GM23338 (cell line): ENCODE measurements around the gene RFX3. TPM values are rescaled to one million over a fixed set of nuclear protein-coding genes. Genes with fewer than 3 reads are reported as not detected.
A peak's percentile ranks its signal among the peaks of the same experiment; 100 is the strongest.

Source experiments
- ATAC-seq: fragments of 200-7000 bp; cut with Tn5 transposase; 3 replicates; pipeline ENCODE4 v1.9.1; 2020
- DNase-seq: peaks from one replicate; pipeline ENCODE4 v3.0.0-alpha.2; 2015; ENCODE audit warnings: low spot score
- H2AFZ ChIP-seq: fragments of 200-600 bp; sonication (generic); 2 replicates; pipeline ENCODE4 v1.8.0; 2016; ENCODE audit warnings: antibody characterized with exemption, mild to moderate bottlenecking, moderate library complexity
- H3F3A ChIP-seq: fragments of 200-600 bp; sonication (generic); replicated peaks from 2 replicates; pipeline ENCODE4 v1.8.0; 2017; ENCODE audit warnings: antibody characterized with exemption, mixed run types, low read depth
- H3K27ac ChIP-seq: fragments of 200-600 bp; sonication (generic); 2 replicates; pipeline ENCODE4 v1.6.1; 2016; ENCODE audit warnings: low read depth
- H3K27me3 ChIP-seq: fragments of 200-600 bp; sonication (generic); 2 replicates; pipeline ENCODE4 v1.8.0; 2016; ENCODE audit warnings: mild to moderate bottlenecking, mixed run types, moderate library complexity; ENCODE audit not compliant: insufficient read depth
- H3K36me3 ChIP-seq: fragments of 200-600 bp; sonication (generic); 2 replicates; pipeline ENCODE4 v1.8.0; 2016; ENCODE audit warnings: mild to moderate bottlenecking; ENCODE audit not compliant: insufficient read depth
- H3K4me1 ChIP-seq: fragments of 200-600 bp; sonication (generic); 2 replicates; pipeline ENCODE4 v1.8.0; 2016; ENCODE audit warnings: mild to moderate bottlenecking, moderate library complexity; ENCODE audit not compliant: insufficient read depth
- H3K4me2 ChIP-seq: fragments of 200-600 bp; sonication (generic); 2 replicates; pipeline ENCODE4 v1.7.1; 2017; ENCODE audit warnings: mixed run types
- H3K4me3 ChIP-seq: fragments of 200-600 bp; sonication (generic); 2 replicates; pipeline ENCODE4 v1.6.1; 2016; ENCODE audit warnings: mixed run types
- H3K79me2 ChIP-seq: fragments of 200-600 bp; sonication (generic); replicated peaks from 2 replicates; pipeline ENCODE4 v1.8.0; 2017; ENCODE audit warnings: mild to moderate bottlenecking; ENCODE audit not compliant: insufficient read depth
- H3K9me2 ChIP-seq: fragments of 200-600 bp; sonication (generic); 2 replicates; pipeline ENCODE4 v1.8.0; 2017; ENCODE audit not compliant: insufficient read depth
- H4K20me1 ChIP-seq: fragments of 200-600 bp; sonication (generic); replicated peaks from 2 replicates; pipeline ENCODE4 v1.8.0; 2017; ENCODE audit warnings: mild to moderate bottlenecking; ENCODE audit not compliant: insufficient read depth
- H3K27ac Mint-ChIP-seq: 2 replicates; pipeline ENCODE4 v1.8.0; 2020; ENCODE audit warnings: inconsistent platforms, mild to moderate bottlenecking, moderate library complexity, mixed read lengths
- H3K27me3 Mint-ChIP-seq: 3 replicates; pipeline ENCODE4 v1.8.0; 2022; ENCODE audit warnings: low read depth, mild to moderate bottlenecking, moderate library complexity, mixed read lengths, inconsistent platforms; ENCODE audit not compliant: insufficient read depth, poor library complexity
- H3K36me3 Mint-ChIP-seq: 3 replicates; pipeline ENCODE4 v1.8.0; 2021; ENCODE audit warnings: low read depth, mild to moderate bottlenecking, inconsistent platforms, moderate library complexity, mixed read lengths
- H3K4me1 Mint-ChIP-seq: 3 replicates; pipeline ENCODE4 v1.8.0; 2020; ENCODE audit warnings: mild to moderate bottlenecking, inconsistent platforms, mixed read lengths
- H3K4me3 Mint-ChIP-seq: 3 replicates; pipeline ENCODE4 v1.8.0; 2021; ENCODE audit warnings: moderate library complexity, mild to moderate bottlenecking, inconsistent platforms, mixed read lengths
- H3K9me3 Mint-ChIP-seq: 3 replicates; pipeline ENCODE4 v1.8.0; 2020; ENCODE audit warnings: moderate library complexity, mild to moderate bottlenecking, inconsistent platforms, mixed read lengths
- EZH2 ChIP-seq: fragments of 200-600 bp; sonication (generic); IDR thresholded peaks from one replicate; pipeline ENCODE4 v1.8.0; 2017; ENCODE audit warnings: antibody characterized with exemption, mild to moderate bottlenecking, low read depth; ENCODE audit not compliant: unreplicated experiment
- EZH2phosphoT487 ChIP-seq: fragments of 200-600 bp; sonication (generic); IDR thresholded peaks from one replicate; pipeline ENCODE4 v1.8.1; 2018; ENCODE audit warnings: antibody characterized with exemption; ENCODE audit not compliant: unreplicated experiment
- JUNB ChIP-seq: IDR thresholded peaks from one replicate; pipeline ENCODE4 v1.6.1; 2016; ENCODE audit warnings: antibody characterized with exemption; ENCODE audit not compliant: unreplicated experiment
- NANOG ChIP-seq: IDR thresholded peaks from 2 replicates; pipeline ENCODE4 v1.6.1; 2016; ENCODE audit warnings: antibody characterized with exemption, borderline replicate concordance
- POLR2AphosphoS5 ChIP-seq: IDR thresholded peaks from 2 replicates; pipeline ENCODE4 v1.6.1; 2016; ENCODE audit warnings: antibody characterized with exemption, low read depth
- STAT1 ChIP-seq: IDR thresholded peaks from one replicate; pipeline ENCODE4 v1.6.1; 2016; ENCODE audit warnings: antibody characterized with exemption; ENCODE audit not compliant: unreplicated experiment
- polyA plus RNA-seq: library from polyadenylated mRNA; unstranded; fragments of >200 nt; fragmentation: Nextera tagmentation; extraction: Ambion mirVana; gene quantifications from 2 replicates; pipeline ENCODE4 v1.2.1, GENCODE V29; 2016
- total RNA-seq: library from RNA; depleted of rRNA; stranded (reverse); fragments of >200 nt; shearing (Covaris generic); gene quantifications from 2 replicates; pipeline ENCODE4 v1.2.3, GENCODE V29; 2014
- TF ChIP-seq, protein P1 (sequence below): fragments of 250-450 bp; sonication (Bioruptor Pico); IDR thresholded peaks from 2 replicates; pipeline ENCODE4 v1.5.0; 2020; ENCODE audit warnings: mild to moderate bottlenecking, moderate library complexity
- TF ChIP-seq, protein P2 (sequence below): IDR thresholded peaks from one replicate; pipeline ENCODE4 v1.6.1; 2018; ENCODE audit warnings: antibody characterized with exemption; ENCODE audit not compliant: unreplicated experiment
- TF ChIP-seq, protein P3 (sequence below): IDR thresholded peaks from 2 replicates; pipeline ENCODE4 v1.6.1; 2016; ENCODE audit warnings: antibody characterized with exemption
- TF ChIP-seq, protein P4 (sequence below), 2 experiments: fragments of 200-600 bp in 1 of 2; sonication (generic) in 1 of 2; conservative IDR thresholded peaks; 2 replicates each; pipeline versions ENCODE4 v1.5.1 to v1.6.1; 2016 to 2017; ENCODE audit warnings: antibody characterized with exemption in 2 of 2, low read depth in 2 of 2, mild to moderate bottlenecking in 2 of 2, moderate library complexity in 1 of 2

The RFX3 gene
- total and polyA plus RNA-seq, 2 experiments from 2014 or later: 9.8 to 22.1 TPM

DNA sequence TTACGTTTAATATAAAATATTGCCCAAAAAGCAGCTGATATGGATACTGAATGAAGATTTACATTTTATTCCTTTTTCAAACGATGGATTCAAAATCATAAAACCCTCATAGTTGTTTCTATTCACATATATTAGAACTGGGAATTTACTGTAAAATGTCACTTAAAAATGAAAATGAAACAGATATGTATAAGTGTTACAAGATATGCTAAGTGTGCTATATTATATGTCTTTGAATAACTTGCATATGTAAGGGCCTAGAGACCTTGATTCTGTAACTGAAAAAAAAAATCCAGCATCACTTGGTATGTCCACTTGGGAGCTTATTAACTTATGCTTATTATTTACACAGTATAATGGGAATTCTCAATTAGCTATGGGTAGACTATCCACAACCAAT, 43.2 kb downstream of the RFX3 start (continued):
- TF ChIP-seq, protein P1, sequence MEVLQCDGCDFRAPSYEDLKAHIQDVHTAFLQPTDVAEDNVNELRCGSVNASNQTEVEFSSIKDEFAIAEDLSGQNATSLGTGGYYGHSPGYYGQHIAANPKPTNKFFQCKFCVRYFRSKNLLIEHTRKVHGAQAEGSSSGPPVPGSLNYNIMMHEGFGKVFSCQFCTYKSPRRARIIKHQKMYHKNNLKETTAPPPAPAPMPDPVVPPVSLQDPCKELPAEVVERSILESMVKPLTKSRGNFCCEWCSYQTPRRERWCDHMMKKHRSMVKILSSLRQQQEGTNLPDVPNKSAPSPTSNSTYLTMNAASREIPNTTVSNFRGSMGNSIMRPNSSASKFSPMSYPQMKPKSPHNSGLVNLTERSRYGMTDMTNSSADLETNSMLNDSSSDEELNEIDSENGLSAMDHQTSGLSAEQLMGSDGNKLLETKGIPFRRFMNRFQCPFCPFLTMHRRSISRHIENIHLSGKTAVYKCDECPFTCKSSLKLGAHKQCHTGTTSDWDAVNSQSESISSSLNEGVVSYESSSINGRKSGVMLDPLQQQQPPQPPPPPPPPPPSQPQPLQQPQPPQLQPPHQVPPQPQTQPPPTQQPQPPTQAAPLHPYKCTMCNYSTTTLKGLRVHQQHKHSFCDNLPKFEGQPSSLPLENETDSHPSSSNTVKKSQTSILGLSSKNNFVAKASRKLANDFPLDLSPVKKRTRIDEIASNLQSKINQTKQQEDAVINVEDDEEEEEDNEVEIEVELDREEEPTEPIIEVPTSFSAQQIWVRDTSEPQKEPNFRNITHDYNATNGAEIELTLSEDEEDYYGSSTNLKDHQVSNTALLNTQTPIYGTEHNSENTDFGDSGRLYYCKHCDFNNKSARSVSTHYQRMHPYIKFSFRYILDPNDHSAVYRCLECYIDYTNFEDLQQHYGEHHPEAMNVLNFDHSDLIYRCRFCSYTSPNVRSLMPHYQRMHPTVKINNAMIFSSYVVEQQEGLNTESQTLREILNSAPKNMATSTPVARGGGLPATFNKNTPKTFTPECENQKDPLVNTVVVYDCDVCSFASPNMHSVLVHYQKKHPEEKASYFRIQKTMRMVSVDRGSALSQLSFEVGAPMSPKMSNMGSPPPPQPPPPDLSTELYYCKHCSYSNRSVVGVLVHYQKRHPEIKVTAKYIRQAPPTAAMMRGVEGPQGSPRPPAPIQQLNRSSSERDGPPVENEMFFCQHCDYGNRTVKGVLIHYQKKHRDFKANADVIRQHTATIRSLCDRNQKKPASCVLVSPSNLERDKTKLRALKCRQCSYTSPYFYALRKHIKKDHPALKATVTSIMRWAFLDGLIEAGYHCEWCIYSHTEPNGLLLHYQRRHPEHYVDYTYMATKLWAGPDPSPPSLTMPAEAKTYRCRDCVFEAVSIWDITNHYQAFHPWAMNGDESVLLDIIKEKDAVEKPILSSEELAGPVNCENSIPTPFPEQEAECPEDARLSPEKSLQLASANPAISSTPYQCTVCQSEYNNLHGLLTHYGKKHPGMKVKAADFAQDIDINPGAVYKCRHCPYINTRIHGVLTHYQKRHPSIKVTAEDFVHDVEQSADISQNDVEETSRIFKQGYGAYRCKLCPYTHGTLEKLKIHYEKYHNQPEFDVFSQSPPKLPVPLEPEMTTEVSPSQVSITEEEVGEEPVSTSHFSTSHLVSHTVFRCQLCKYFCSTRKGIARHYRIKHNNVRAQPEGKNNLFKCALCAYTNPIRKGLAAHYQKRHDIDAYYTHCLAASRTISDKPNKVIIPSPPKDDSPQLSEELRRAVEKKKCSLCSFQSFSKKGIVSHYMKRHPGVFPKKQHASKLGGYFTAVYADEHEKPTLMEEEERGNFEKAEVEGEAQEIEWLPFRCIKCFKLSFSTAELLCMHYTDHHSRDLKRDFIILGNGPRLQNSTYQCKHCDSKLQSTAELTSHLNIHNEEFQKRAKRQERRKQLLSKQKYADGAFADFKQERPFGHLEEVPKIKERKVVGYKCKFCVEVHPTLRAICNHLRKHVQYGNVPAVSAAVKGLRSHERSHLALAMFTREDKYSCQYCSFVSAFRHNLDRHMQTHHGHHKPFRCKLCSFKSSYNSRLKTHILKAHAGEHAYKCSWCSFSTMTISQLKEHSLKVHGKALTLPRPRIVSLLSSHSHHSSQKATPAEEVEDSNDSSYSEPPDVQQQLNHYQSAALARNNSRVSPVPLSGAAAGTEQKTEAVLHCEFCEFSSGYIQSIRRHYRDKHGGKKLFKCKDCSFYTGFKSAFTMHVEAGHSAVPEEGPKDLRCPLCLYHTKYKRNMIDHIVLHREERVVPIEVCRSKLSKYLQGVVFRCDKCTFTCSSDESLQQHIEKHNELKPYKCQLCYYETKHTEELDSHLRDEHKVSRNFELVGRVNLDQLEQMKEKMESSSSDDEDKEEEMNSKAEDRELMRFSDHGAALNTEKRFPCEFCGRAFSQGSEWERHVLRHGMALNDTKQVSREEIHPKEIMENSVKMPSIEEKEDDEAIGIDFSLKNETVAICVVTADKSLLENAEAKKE (CRISPR knock-in tag): no peak

DNA sequence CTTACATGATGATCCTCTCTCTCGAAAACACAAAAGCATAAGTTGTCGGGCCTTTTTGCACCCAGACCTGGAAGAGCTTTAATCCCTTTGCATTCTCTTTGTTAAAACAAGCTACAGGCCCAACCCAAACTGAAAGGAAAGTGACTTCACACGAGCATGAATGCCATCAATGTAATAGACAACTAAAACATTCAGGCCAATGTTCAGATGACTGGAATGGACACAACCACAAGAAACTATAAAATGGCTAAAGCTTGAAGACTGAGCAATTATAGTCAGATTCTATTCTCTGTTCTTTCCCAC, 45.5 kb downstream of the RFX3 start:
- H3K27ac Mint-ChIP-seq: peak overlapping the region; percentile 1; the same call in 1 of the 2 replicates
- H3K4me3 Mint-ChIP-seq: no peak overlapping the region

More for the DNA sequence above, 45.5 kb downstream of the RFX3 start:
- Histone ChIP-seq H3K27ac (no peak overlapping the region), H4K20me1 (no peaks in the 10 kb centered on the region), H2AFZ (no peak overlapping the region), H3F3A (no peaks in the 10 kb centered on the region), H3K9me2 (no peaks in the 10 kb centered on the region), H3K4me1 (peaks cover 28% of the 10 kb centered on the region), H3K79me2 (no peaks in the 10 kb centered on the region), H3K4me3 (no peak overlapping the region), H3K36me3 (no peaks in the 10 kb centered on the region), H3K27me3 (no peaks in the 10 kb centered on the region), H3K4me2 (0 out of 2 replicates have a peak overlapping the region, but pooled peaks have one; percentile 20)
- Mint-ChIP-seq H3K9me3 (no peaks in the 10 kb centered on the region), H3K4me1 (peaks cover 25% of the 10 kb centered on the region), H3K36me3 (no peaks in the 10 kb centered on the region), H3K27me3 (no peaks in the 10 kb centered on the region)
- TF ChIP-seq EZH2 (no peak), NANOG (no peak), STAT1 (no peak), EZH2phosphoT487 (no peak), POLR2AphosphoS5 (no peak), JUNB (no peak)
- TF ChIP-seq, protein P2, sequence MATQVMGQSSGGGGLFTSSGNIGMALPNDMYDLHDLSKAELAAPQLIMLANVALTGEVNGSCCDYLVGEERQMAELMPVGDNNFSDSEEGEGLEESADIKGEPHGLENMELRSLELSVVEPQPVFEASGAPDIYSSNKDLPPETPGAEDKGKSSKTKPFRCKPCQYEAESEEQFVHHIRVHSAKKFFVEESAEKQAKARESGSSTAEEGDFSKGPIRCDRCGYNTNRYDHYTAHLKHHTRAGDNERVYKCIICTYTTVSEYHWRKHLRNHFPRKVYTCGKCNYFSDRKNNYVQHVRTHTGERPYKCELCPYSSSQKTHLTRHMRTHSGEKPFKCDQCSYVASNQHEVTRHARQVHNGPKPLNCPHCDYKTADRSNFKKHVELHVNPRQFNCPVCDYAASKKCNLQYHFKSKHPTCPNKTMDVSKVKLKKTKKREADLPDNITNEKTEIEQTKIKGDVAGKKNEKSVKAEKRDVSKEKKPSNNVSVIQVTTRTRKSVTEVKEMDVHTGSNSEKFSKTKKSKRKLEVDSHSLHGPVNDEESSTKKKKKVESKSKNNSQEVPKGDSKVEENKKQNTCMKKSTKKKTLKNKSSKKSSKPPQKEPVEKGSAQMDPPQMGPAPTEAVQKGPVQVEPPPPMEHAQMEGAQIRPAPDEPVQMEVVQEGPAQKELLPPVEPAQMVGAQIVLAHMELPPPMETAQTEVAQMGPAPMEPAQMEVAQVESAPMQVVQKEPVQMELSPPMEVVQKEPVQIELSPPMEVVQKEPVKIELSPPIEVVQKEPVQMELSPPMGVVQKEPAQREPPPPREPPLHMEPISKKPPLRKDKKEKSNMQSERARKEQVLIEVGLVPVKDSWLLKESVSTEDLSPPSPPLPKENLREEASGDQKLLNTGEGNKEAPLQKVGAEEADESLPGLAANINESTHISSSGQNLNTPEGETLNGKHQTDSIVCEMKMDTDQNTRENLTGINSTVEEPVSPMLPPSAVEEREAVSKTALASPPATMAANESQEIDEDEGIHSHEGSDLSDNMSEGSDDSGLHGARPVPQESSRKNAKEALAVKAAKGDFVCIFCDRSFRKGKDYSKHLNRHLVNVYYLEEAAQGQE: no peak
- TF ChIP-seq, protein P3, sequence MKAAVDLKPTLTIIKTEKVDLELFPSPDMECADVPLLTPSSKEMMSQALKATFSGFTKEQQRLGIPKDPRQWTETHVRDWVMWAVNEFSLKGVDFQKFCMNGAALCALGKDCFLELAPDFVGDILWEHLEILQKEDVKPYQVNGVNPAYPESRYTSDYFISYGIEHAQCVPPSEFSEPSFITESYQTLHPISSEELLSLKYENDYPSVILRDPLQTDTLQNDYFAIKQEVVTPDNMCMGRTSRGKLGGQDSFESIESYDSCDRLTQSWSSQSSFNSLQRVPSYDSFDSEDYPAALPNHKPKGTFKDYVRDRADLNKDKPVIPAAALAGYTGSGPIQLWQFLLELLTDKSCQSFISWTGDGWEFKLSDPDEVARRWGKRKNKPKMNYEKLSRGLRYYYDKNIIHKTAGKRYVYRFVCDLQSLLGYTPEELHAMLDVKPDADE: no peak
- TF ChIP-seq, protein P4, sequence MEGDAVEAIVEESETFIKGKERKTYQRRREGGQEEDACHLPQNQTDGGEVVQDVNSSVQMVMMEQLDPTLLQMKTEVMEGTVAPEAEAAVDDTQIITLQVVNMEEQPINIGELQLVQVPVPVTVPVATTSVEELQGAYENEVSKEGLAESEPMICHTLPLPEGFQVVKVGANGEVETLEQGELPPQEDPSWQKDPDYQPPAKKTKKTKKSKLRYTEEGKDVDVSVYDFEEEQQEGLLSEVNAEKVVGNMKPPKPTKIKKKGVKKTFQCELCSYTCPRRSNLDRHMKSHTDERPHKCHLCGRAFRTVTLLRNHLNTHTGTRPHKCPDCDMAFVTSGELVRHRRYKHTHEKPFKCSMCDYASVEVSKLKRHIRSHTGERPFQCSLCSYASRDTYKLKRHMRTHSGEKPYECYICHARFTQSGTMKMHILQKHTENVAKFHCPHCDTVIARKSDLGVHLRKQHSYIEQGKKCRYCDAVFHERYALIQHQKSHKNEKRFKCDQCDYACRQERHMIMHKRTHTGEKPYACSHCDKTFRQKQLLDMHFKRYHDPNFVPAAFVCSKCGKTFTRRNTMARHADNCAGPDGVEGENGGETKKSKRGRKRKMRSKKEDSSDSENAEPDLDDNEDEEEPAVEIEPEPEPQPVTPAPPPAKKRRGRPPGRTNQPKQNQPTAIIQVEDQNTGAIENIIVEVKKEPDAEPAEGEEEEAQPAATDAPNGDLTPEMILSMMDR (conservative IDR thresholded peaks at IDR 0.05; ENCODE audit: low read depth in 2 of 2): no peak
- DNase-seq (peak; percentile 36), ATAC-seq (no peak)
